HK-2 (cell line): ENCODE results near the gene SPAG6.
"Not testable (repeated sequence)": the region's sequence is repeated elsewhere in the genome, so short reads cannot be mapped to it uniquely, and the experiment has no call there.

Experiments used
- DNase-seq: peaks from one replicate; pipeline ENCODE4 v3.0.0-alpha.2; 2018; ENCODE audit not compliant: unreplicated experiment

SPAG6 gene

GRCh38 chr10:22372298-22372697 lies 27.0 kb downstream of the SPAG6 start:
- DNase-seq: no peak

- no peak for DNase-seq
Measured at GRCh38 chr10:22372917-22373316, 27.6 kb downstream of the SPAG6 start.

GRCh38 chr10:22374489-22375126 lies 29.3 kb downstream of the SPAG6 start:
- DNase-seq: no peak

GRCh38 chr10:22379059-22379458 lies 33.8 kb downstream of the SPAG6 start:
- DNase-seq: no peak

GRCh38 chr10:22381262-22381661 lies 36.0 kb downstream of the SPAG6 start:
- no peak for DNase-seq

GRCh38 chr10:22386503-22386902 lies 41.2 kb downstream of the SPAG6 start:
- DNase-seq: no peak

GRCh38 chr10:22389856-22390589 lies 44.7 kb downstream of the SPAG6 start:
- no peak for DNase-seq

GRCh38 chr10:22391600-22391999 lies 46.3 kb downstream of the SPAG6 start:
- DNase-seq: no peak

GRCh38 chr10:22396195-22396594 lies 50.9 kb downstream of the SPAG6 start:
- DNase-seq: not testable (repeated sequence)

GRCh38 chr10:22406916-22407315 lies 61.6 kb downstream of the SPAG6 start:
- DNase-seq: not testable (repeated sequence)

GRCh38 chr10:22410394-22410793 lies 65.1 kb downstream of the SPAG6 start:
- no peak for DNase-seq

GRCh38 chr10:22410846-22411245 lies 65.5 kb downstream of the SPAG6 start:
- no peak for DNase-seq

- DNase-seq: no peak
Measured at GRCh38 chr10:22414146-22414545, 68.8 kb downstream of the SPAG6 start.

- DNase-seq: no peak
Measured at GRCh38 chr10:22415072-22415471, 69.8 kb downstream of the SPAG6 start.

GRCh38 chr10:22417736-22418268 lies 72.5 kb downstream of the SPAG6 start:
- DNase-seq: no peak

GRCh38 chr10:22420787-22421517 lies 75.7 kb downstream of the SPAG6 start:
- DNase-seq: no peak

- DNase-seq: no peak
Measured at GRCh38 chr10:22426653-22427052, 81.4 kb downstream of the SPAG6 start.

GRCh38 chr10:22427101-22427500 lies 81.8 kb downstream of the SPAG6 start:
- DNase-seq: peak; percentile 54

GRCh38 chr10:22427890-22428571 lies 82.7 kb downstream of the SPAG6 start:
- no peak for DNase-seq

GRCh38 chr10:22429146-22429545 lies 83.8 kb downstream of the SPAG6 start:
- DNase-seq: no peak

- DNase-seq: no peak
Measured at GRCh38 chr10:22429981-22430421, 84.7 kb downstream of the SPAG6 start.

- no peak for DNase-seq
Measured at GRCh38 chr10:22433875-22434274, 88.6 kb downstream of the SPAG6 start.
